Inferior parietal cortex (tissue), 1 donor: ENCODE measurements around the gene IKZF2.

Experiments
- DNase-seq: peaks from one replicate; pipeline ENCODE4 v3.0.0-alpha.2; 2016; ENCODE audit errors: extremely low spot score

Gene IKZF2

GRCh38 chr2:212958757-212959295 lies 192.6 kb downstream of the IKZF2 start:
- DNase-seq = no peak

GRCh38 chr2:212958133-212958532 lies 193.3 kb downstream of the IKZF2 start:
- DNase-seq = no peak

- no peak for DNase-seq
These were observed 193.8 kb downstream of the IKZF2 start for GRCh38 chr2:212957624-212958023.

DNA sequence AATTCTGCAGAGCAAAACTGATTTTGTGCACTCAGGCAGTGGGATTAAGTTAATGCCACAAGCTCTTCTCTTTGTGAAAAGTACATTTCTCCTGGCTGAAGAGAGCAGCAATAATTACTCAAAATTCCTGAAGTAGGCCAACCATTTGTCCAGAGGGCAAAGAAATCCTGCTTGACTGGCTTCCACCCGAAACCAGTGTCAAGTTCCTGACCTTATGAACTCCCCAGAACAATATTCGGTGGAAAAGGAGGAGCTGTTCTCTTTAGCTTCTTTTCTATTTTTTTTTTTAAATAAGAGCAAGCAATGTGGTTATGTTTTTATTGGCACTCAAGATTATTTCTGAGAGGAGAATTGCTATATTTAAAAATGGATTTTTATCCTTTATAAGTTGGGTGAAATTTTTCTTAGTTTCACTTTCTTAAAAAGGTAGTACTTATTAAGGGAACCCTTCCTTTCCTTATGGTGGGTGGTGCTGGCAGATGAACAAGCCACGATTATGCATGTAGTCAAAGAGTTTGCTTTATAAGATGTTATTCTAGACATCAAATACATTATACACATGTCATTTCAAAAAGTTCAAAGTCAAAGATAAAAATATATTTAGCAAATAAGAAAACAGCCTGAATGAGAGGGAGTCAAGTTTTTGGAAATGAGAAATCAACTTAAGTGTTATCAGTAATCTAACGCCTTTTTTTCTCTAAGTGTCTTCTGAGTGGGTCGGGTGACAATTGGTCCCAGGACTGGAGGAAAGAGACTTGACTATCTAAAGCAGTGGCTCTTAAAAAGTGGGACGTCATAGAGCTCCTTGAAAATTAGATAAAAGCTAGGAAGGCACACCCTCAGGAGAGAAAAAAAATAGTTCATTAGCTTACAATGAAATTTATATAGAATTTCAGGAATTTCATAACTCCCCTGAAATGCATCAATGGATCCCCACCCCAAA lies 194.5 kb downstream of the IKZF2 start:
- DNase-seq = no peak

DNA sequence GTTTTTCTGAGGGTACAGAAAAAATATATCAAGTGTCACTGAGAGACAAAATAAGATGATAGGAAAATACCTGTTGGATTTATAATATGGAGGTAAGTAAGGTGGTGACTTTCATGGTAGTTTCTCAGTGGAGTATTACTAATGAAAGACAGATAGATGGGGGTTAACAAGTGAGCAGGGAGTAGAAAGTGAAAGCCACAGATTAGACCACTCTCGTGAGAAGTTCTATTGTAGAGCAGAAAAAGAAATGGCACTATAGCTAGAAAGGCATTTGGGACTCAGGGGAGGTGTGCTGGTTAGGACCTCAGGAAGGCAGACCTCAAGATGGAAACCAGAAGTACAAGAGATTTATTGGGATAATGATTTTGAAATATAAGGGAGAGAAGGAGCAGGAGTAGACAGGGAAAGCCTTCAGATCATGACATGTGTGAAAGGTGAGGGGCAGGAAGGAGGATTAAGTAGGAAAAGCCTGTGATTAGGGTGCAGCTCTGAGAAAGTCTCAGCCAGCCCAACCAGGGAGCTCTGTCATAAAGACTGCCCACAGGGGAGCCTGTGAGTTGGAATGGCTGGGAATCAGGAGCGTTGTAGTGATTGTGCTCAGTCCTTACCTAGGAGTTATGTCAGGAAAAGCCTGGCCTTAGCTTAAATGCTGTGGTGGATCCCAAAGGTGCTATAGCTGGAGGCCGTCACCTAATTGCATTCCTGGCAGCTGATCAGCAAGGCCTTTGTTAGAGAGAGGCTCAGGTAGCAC lies 198.1 kb downstream of the IKZF2 start:
- no peak for DNase-seq

- DNase-seq = no peak
These were observed 201.6 kb downstream of the IKZF2 start for GRCh38 chr2:212949786-212950185.
